ENCODE data around the gene GOLGA6L10.

- TF ChIP-seq GTF2A2 (tag; IDR thresholded peaks at IDR 0.05) (no peak), CTCF (IDR thresholded peaks at IDR 0.05 in 2 of 3, conservative IDR thresholded peaks at IDR 0.05 in 1 of 3; ENCODE audit: insufficient read depth in 2 of 3, low read depth in 1 of 3, low read length in 3 of 3) (no peak), SIN3A (IDR thresholded peaks at IDR 0.05; ENCODE audit: borderline replicate concordance in 2 of 2, control insufficient read depth in 1 of 2, low read depth in 2 of 2, low read length in 2 of 2) (no peak), EP300 (IDR thresholded peaks at IDR 0.05; ENCODE audit: low read length) (no peak), ZNF324 (CRISPR knock-in tag; IDR thresholded peaks at IDR 0.05) (no peak), ELK1 (CRISPR knock-in tag; IDR thresholded peaks at IDR 0.05) (no peak), BCLAF1 (IDR thresholded peaks at IDR 0.05; ENCODE audit: borderline replicate concordance in 1 of 2, control insufficient read depth in 1 of 2, low read depth in 2 of 2, low read length in 1 of 2) (no peak), ZBTB11 (CRISPR knock-in tag; IDR thresholded peaks at IDR 0.05) (no peak), NONO (IDR thresholded peaks at IDR 0.05; ENCODE audit: low read depth in 2 of 2, low read length in 1 of 2) (no peak), LEF1 (IDR thresholded peaks at IDR 0.05) (no peak), MBD1 (CRISPR knock-in tag; IDR thresholded peaks at IDR 0.05) (no peak)
These were observed 36.5 kb downstream of the GOLGA6L10 start for GRCh38 chr15:82312586-82313349.

Data from K562 (cell line).